HAP-1 (cell line): ENCODE measurements around the gene SYCP2.

ENCODE experiments used
- DNase-seq, 2 experiments: peaks; one replicate each; pipeline ENCODE4 v3.0.0-alpha.2; 2016 to 2020; ENCODE audit warnings: low spot score in 2 of 2
- H3K27me3 ChIP-seq: fragments of 250-450 bp; sonication (Bioruptor Pico); 2 replicates; pipeline ENCODE4 v1.5.1; 2020; ENCODE audit warnings: low read depth, mild to moderate bottlenecking, moderate library complexity
- H3K36me3 ChIP-seq: fragments of 250-450 bp; sonication (Bioruptor Pico); replicated peaks from 2 replicates; pipeline ENCODE4 v1.5.1; 2020; ENCODE audit warnings: mild to moderate bottlenecking
- H3K4me1 ChIP-seq: fragments of 250-450 bp; sonication (Bioruptor Pico); 2 replicates; pipeline ENCODE4 v1.5.1; 2020; ENCODE audit warnings: mild to moderate bottlenecking
- H3K4me3 ChIP-seq: fragments of 250-450 bp; sonication (Bioruptor Pico); 2 replicates; pipeline ENCODE4 v1.5.1; 2020; ENCODE audit warnings: mild to moderate bottlenecking, moderate library complexity
- H3K9me3 ChIP-seq: fragments of 250-450 bp; sonication (Bioruptor Pico); 2 replicates; pipeline ENCODE4 v1.5.1; 2020; ENCODE audit warnings: mild to moderate bottlenecking, moderate library complexity
- in situ Hi-C: fragments of 300-500 bp; cut with MboI; formaldehyde crosslinking; loops from 3 replicates; pipeline ENCODE4 v1.14.3; 2020; ENCODE audit warnings: low sequenced_read_pairs, inconsistent platforms, mixed read lengths

Gene SYCP2

DNA sequence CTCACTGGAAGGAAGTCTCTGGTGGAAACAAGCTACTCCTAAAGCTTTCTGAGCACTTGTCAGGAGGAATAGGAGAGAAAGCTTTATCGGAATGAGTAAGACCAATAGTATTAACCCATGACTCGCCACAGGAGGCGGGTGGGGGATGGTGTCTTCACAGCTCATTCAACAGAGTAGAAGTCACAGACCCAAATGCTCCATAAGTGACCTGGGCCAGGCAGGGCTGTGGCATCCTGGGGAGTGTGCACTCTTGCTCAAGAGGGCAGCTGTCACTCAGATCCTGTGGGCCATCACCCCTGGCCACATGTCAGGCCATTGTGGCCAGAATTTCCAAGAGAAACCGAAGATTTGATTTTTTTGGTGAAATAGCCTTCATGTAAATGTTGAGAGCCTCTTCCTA is 116.0 kb downstream of the SYCP2 start:
- DNase-seq, result no peak
- Histone ChIP-seq H3K27me3 (no peaks in the 10 kb centered on the region), H3K9me3 (no peaks in the 10 kb centered on the region), H3K4me3 (no peak overlapping the region), H3K4me1 (no peaks in the 10 kb centered on the region), H3K36me3 (no peaks in the 10 kb centered on the region)
- in situ Hi-C loops, result no loop called here

DNA sequence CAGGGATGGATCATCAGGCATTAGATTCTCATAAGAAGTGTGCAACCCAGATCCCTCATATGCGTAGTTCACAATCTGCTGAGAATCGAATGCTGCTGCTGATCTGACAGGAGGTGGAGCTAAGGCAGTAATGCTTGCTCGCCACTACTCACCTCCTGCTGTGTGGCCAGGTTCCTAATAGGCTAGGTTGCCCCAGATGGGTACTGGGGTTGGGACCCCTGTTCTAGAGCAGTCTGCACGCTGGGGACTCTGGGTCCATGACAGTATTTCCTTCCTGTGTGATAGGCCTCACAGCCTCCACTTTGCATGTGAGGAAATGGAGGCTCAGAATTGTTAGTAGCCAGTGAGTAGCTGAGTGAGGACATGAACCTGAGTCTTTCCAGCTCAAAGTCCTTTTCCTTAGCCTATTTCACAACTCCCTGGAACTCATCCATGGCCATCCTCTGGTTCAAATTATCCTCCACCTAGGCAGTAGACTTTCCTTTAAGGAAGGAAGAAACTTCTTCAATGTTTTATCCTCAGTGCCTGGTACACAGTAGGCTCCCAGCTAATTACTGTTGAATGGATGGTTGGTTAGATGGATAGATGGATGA is 117.2 kb downstream of the SYCP2 start:
- no peaks in the 10 kb centered on the region for H3K9me3 ChIP-seq
- no peaks in the 10 kb centered on the region for H3K36me3 ChIP-seq
- DNase-seq, result no peak
- no peak overlapping the region for H3K4me3 ChIP-seq
- no peaks in the 10 kb centered on the region for H3K4me1 ChIP-seq
- no peaks in the 10 kb centered on the region for H3K27me3 ChIP-seq
- in situ Hi-C loops, result no loop called here

DNA sequence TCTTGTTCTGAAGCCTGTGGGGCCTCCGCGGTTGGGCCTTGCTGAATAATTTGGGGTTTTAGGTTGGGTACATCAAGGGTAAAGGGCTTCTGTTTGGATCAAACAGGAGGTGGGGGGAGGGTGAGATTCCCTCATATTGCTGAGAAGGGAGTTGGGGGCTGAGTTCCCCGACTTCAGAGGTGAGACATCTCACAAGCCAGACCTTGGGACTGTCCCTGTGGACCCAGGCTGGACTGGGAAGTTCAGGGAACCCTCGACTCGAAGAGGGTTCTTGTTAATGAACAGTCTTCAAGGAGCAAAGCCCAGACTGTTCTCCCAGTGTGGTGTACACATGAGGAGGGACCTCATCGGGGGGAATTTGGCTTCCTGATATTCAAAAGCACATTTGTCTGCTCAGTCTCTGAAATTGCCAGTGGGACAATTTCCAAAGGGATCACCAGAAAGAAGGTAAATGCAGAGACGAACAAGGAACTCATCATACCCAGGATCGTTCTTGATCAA is 118.5 kb downstream of the SYCP2 start:
- DNase-seq, result no peak
- Histone ChIP-seq H3K36me3 (no peaks in the 10 kb centered on the region), H3K27me3 (no peaks in the 10 kb centered on the region), H3K9me3 (no peaks in the 10 kb centered on the region), H3K4me1 (no peaks in the 10 kb centered on the region), H3K4me3 (no peak overlapping the region)
- in situ Hi-C loops, result no loop called here

DNA sequence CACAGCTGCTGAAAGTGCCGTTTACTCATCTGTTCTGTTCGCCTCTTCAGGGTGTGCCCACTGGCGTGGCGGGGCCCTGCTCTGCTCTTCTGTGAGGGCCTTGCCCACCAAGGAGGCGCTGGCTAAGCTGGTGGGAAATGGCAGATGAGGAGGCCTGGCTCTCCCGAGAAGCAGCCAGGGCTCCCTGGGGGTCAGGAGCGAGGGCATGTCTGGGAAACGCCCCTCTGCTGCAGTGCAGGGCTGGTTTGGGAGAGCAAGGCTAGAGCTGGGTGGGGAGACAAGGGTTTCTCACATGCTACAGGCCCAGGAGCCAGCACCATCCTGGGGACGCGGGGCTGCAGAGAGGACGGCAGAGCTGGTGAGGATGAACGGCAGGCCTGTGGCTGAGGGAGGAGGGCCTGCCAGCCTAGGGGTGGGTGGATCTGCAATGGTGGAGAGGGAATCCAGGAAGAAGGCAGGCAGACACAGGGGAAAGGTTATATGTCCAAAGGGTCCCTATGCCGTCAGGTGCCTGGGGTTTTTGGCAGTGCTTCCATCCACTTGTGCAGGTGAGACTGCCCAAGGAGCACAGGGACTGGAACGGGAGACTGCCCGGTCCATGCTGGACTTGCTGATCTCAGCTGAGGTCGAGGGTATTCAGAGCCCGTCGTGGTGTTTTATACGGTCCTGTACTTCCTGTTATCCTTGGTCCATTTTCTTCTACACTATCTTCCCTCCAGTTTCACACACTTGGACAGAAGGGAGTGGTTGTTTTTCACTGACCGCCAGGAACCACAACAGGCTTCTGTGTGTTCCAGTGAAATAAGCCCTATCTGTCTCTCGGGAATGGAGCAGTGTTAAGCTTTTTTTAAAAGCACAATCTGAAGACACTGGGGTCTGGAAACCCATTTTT is 119.2 kb downstream of the SYCP2 start:
- Histone ChIP-seq H3K36me3 (no peaks in the 10 kb centered on the region), H3K4me3 (no peak overlapping the region), H3K9me3 (no peaks in the 10 kb centered on the region), H3K27me3 (no peaks in the 10 kb centered on the region), H3K4me1 (no peaks in the 10 kb centered on the region)
- no peak for DNase-seq
- in situ Hi-C loops, result no loop called here
